ENCODE results near the gene SOCS3. TPM values are rescaled to one million over a fixed set of nuclear protein-coding genes. Genes with fewer than 3 reads are reported as not detected.

Gene SOCS3
- total RNA-seq, 4 donors from 2014 or later, result 3.2 to 125 (median 20.8) TPM

DNA sequence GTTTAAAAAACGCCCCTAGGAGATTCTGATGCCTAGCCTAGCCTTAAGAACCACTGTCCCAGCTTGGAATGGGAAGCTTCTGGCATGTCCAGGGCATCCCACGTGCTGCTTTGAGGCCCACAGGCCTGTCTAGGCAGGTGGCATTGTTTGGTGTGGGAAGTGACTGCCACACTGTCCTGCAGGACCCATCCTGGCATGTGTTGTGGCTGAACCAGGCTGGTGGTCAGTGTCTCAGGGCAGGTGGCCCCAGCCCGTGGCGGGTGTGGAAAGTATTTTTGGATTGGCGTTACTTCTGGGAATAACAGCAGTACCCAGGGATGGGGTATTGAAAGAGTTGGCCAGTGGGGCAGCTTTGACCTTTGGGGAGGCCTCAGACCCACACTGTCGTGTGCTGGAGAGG lies 46.5 kb upstream of the SOCS3 start:
- H3K27me3 ChIP-seq, result no peaks in the 10 kb centered on the region
- H3K4me3 ChIP-seq, result no peak overlapping the region
- DNase-seq, result no peak
- H3K9me3 ChIP-seq, result no peaks in the 10 kb centered on the region
- H3K36me3 ChIP-seq, result peaks cover 0 to 48% (median 0%) of the 10 kb centered on the region in 3 donors
- peaks cover 0 to 47% (median 16%) of the 10 kb centered on the region in 4 donors for H3K4me1 ChIP-seq
- TF ChIP-seq, protein P1, sequence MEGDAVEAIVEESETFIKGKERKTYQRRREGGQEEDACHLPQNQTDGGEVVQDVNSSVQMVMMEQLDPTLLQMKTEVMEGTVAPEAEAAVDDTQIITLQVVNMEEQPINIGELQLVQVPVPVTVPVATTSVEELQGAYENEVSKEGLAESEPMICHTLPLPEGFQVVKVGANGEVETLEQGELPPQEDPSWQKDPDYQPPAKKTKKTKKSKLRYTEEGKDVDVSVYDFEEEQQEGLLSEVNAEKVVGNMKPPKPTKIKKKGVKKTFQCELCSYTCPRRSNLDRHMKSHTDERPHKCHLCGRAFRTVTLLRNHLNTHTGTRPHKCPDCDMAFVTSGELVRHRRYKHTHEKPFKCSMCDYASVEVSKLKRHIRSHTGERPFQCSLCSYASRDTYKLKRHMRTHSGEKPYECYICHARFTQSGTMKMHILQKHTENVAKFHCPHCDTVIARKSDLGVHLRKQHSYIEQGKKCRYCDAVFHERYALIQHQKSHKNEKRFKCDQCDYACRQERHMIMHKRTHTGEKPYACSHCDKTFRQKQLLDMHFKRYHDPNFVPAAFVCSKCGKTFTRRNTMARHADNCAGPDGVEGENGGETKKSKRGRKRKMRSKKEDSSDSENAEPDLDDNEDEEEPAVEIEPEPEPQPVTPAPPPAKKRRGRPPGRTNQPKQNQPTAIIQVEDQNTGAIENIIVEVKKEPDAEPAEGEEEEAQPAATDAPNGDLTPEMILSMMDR (IDR thresholded peaks at IDR 0.05), result no peak
- TF ChIP-seq POLR2A (IDR thresholded peaks at IDR 0.05), result no peak
- no peak overlapping the region for H3K27ac ChIP-seq

DNA sequence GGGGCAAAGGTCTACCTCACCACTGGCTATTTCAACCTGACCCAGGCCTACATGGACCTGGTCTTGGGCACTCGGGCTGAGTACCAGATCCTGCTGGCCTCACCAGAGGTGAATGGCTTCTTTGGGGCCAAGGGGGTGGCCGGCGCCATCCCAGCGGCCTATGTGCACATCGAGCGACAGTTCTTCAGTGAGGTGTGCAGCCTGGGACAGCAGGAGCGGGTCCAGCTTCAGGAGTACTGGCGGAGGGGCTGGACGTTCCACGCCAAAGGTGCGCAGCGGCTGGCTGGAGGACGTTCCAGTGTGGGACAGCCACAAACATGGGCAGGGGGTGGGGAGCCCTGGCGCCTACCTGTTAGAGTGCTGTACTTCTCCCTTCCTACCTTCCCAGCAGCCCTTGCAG lies 43.9 kb upstream of the SOCS3 start:
- Histone ChIP-seq H3K9me3 (no peaks in the 10 kb centered on the region), H3K4me3 (no peak overlapping the region), H3K27ac (no peak overlapping the region), H3K4me1 (peaks cover 0 to 24% (median 8%) of the 10 kb centered on the region in 4 donors), H3K36me3 (peaks cover 0 to 73% (median 0%) of the 10 kb centered on the region in 3 donors), H3K27me3 (no peaks in the 10 kb centered on the region)
- DNase-seq, result no peak
- TF ChIP-seq, protein P1 (IDR thresholded peaks at IDR 0.05), result no peak
- no peak for TF ChIP-seq POLR2A (IDR thresholded peaks at IDR 0.05)

DNA sequence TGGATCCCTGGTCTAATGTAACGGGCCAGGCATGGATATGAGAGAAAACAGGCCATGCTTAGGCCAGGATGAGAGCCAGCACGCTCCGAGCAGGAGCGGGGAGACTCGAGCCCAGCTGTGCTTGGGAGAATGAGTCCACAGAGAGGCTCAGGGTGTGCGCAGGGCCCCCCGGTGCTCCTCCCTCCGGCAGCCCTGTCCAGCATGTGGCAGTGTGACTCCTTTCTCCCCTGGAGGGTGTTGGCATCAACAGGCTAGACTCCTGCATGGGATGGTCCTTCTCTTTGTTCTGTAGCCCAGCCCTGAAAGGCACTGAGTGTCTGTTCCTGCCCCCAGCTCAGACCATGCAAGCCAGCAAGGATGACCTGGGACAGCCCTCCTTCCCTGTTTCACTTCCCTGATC lies 42.0 kb upstream of the SOCS3 start:
- no peak for TF ChIP-seq POLR2A (IDR thresholded peaks at IDR 0.05)
- TF ChIP-seq, protein P1 (IDR thresholded peaks at IDR 0.05), result no peak

DNA sequence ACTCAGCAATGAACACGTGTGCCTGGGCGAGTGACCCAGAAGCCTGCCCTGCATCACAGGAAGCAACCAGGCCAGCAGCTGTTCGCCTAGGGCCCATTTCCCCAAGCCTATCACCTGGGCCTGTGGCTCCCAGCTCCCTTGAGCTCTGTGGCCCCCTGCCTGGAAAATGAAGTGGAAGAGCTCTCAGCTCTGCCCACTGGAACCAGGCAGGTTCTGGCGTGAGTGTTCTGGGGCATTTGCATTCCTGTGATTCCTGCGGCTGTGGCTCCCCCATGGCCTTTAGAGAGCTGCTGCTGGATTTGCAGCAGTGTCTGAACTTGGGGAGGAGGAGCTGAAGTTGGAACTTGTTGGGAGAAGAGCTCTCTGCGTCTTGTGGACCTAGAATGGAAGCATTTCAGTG lies 41.4 kb upstream of the SOCS3 start:
- Histone ChIP-seq H3K4me3 (no peak overlapping the region), H3K9me3 (no peaks in the 10 kb centered on the region), H3K27ac (no peak overlapping the region), H3K4me1 (peaks cover 0 to 1% (median 0%) of the 10 kb centered on the region in 4 donors), H3K36me3 (peaks cover 0 to 94% (median 0%) of the 10 kb centered on the region in 3 donors), H3K27me3 (no peaks in the 10 kb centered on the region)
- TF ChIP-seq POLR2A (IDR thresholded peaks at IDR 0.05), result no peak
- TF ChIP-seq, protein P1 (IDR thresholded peaks at IDR 0.05), result no peak
- no peak for DNase-seq

More for the DNA sequence above, 42.0 kb upstream of the SOCS3 start:
- Histone ChIP-seq H3K4me3 (no peak overlapping the region), H3K27me3 (no peaks in the 10 kb centered on the region), H3K36me3 (peaks cover 0 to 87% (median 0%) of the 10 kb centered on the region in 3 donors), H3K4me1 (peaks cover 0 to 8% (median 0%) of the 10 kb centered on the region in 4 donors), H3K27ac (no peak overlapping the region), H3K9me3 (no peaks in the 10 kb centered on the region)
- DNase-seq, result no peak

DNA sequence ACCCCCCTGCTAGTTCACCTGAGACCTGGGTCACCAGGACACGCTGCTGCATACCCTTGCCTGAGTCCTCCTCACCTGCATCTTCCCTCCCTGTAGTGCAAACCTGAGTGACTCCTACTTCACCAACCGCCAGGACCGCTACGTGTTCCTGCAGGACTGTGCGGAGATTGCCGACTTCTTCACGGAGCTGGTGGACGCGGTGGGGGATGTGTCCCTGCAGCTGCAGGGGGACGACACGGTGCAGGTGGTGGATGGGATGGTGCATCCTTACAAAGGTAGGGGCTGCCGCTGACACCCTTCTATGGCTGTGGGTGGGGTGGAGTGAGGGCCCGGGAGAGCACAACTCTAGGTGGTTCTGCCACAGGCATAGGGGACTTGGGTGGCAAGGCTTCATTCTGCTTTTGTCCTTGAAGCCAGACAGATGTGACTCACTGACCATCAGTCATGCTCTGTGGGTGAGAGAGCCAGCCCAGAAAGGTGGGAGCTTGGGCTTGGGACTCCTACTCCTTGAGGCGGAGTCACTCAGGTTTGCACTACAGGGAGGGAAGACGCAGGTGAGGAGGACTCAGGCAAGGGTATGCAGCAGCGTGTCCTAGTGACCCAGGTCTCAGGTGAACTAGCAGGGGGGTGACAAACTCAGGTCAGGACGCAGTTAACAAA lies 40.8 kb upstream of the SOCS3 start:
- H3K4me3 ChIP-seq, result no peak overlapping the region
- no peaks in the 10 kb centered on the region for H3K27me3 ChIP-seq
- DNase-seq, result no peak
- H3K4me1 ChIP-seq, result no peaks in the 10 kb centered on the region
- no peak for TF ChIP-seq POLR2A (IDR thresholded peaks at IDR 0.05)
- TF ChIP-seq, protein P1 (IDR thresholded peaks at IDR 0.05), result no peak
- H3K9me3 ChIP-seq, result no peaks in the 10 kb centered on the region
- no peak overlapping the region for H3K27ac ChIP-seq
- peaks cover 0 to 95% (median 0%) of the 10 kb centered on the region in 3 donors for H3K36me3 ChIP-seq

Data from Peyer's patch (tissue), 4 donors.